Astrocyte (in vitro differentiated cells and primary cell): Measurements from ENCODE around the gene CORIN.

ENCODE experiments used
- EZH2 ChIP-seq: IDR thresholded peaks from 2 replicates; pipeline ENCODE4 v1.6.1; 2012; ENCODE audit warnings: mild to moderate bottlenecking, low read length, inconsistent platforms; ENCODE audit not compliant: insufficient read depth
- TF ChIP-seq, protein P1 (sequence below): IDR thresholded peaks from 2 replicates; pipeline ENCODE4 v1.5.1; 2011; ENCODE audit warnings: low read depth, mild to moderate bottlenecking, inconsistent platforms, low read length, moderate library complexity; ENCODE audit not compliant: insufficient read depth

DNA sequence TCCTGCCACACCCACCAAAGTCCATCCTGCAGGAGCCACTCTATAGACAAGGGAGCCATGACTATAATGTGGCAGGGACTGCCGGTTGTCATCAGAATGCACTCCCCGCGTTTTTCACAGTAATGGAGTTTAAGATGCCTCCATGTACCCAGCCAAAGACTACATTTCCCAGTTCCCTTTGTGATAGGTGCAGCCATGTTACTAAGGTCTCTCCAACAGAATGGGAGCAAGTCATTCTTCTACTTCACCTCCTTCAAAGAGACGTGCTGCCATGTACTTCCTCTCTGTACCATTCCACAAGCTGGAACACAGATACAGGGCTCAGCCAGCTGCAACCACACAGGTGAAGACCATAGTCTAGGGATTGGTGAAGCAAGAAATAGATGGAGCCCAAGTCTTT is 126.7 kb downstream of the CORIN start:
- TF ChIP-seq, protein P1, sequence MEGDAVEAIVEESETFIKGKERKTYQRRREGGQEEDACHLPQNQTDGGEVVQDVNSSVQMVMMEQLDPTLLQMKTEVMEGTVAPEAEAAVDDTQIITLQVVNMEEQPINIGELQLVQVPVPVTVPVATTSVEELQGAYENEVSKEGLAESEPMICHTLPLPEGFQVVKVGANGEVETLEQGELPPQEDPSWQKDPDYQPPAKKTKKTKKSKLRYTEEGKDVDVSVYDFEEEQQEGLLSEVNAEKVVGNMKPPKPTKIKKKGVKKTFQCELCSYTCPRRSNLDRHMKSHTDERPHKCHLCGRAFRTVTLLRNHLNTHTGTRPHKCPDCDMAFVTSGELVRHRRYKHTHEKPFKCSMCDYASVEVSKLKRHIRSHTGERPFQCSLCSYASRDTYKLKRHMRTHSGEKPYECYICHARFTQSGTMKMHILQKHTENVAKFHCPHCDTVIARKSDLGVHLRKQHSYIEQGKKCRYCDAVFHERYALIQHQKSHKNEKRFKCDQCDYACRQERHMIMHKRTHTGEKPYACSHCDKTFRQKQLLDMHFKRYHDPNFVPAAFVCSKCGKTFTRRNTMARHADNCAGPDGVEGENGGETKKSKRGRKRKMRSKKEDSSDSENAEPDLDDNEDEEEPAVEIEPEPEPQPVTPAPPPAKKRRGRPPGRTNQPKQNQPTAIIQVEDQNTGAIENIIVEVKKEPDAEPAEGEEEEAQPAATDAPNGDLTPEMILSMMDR = no peak
- no peak for TF ChIP-seq EZH2
